ENCODE data around the gene SUPT3H. TPM values are rescaled to one million over a fixed set of nuclear protein-coding genes. Genes with fewer than 3 reads are reported as not detected.

Gene SUPT3H
- total and polyA plus RNA-seq, 2 donors from 2014 or later, result 10.1 to 12.5 TPM

DNA sequence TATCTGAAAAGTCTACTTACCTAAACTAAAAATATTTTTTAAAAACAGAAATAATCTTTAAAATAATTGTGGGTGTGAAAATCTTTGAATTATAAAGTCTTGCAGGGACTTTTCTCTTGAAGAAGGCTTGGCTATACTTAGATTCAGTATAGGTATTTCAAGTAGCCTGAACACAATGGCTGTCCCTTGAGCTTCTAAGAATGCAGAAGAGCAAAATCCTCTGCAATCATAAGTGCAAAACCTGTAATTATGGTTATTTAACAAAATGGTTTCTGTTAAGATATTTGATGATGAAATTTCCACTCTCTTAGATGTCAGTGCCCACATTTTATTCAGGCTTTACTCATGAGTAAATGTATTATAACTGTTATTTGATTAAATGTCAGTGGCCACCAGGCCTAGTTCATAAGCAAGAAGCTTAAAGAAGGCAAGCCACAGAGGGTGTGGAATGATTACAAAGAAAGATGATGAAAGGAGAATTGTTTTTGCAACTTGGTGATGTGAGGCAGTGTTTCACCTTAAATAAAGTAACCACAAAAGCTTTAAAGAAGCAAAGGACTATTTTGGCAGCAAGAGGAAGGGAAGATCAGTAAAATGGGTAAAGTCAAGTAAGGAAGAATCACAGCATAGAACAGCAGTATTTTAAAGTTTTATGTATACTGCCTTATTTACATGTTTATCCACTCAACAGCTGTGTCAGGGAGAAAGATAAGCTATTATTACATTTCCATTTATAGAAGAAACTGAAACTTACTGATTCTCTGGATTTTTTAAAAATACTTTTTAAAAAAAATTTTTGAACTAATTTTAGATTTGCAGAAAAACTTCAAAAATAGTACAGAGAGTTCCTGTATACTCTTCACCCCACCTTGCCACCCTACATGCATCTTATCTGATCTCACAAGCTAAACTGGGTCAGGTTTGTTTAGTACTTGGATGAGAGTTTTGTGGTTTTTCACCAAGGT is 400.8 kb downstream of the SUPT3H start:
- Histone ChIP-seq H3K4me1 (ENCODE audit: control insufficient read depth in 2 of 3, insufficient read depth in 2 of 3, low read depth in 1 of 3, low read length in 3 of 3) (no peaks in the 10 kb centered on the region), H3K27me3 (ENCODE audit: control insufficient read depth, insufficient read depth, low read length) (no peaks in the 10 kb centered on the region), H3K9ac (ENCODE audit: low read length in 3 of 3) (no peak overlapping the region), H3K4me3 (ENCODE audit: low read length in 3 of 3) (no peak overlapping the region), H3K27ac (ENCODE audit: low read depth in 2 of 2, low read length in 2 of 2) (no peak overlapping the region), H3K36me3 (ENCODE audit: control insufficient read depth in 2 of 3, insufficient read depth in 3 of 3, low read length in 3 of 3) (no peaks in the 10 kb centered on the region), H3K9me3 (ENCODE audit: control insufficient read depth in 2 of 3, insufficient read depth in 1 of 3, low read length in 3 of 3) (peaks cover 0 to 8% (median 0%) of the 10 kb centered on the region in 3 donors)
- FAIRE-seq (no peak), DNase-seq (no peak)
- intact Hi-C loops (cut with DNase I), result no loop called here
- TF ChIP-seq CTCF (IDR thresholded peaks at IDR 0.05; ENCODE audit: borderline replicate concordance, extremely low read depth, insufficient read depth), result no peak

GRCh38 chr6:44974511-44974910 is 403.2 kb downstream of the SUPT3H start:
- no peaks in the 10 kb centered on the region for H3K36me3 ChIP-seq (ENCODE audit: control insufficient read depth in 2 of 3, insufficient read depth in 3 of 3, low read length in 3 of 3)
- TF ChIP-seq CTCF (IDR thresholded peaks at IDR 0.05; ENCODE audit: borderline replicate concordance, extremely low read depth, insufficient read depth), result no peak
- no peak overlapping the region for H3K27ac ChIP-seq (ENCODE audit: low read depth in 2 of 2, low read length in 2 of 2)
- FAIRE-seq (no peak), DNase-seq (no peak)
- intact Hi-C loops (cut with DNase I), result no loop called here
- H3K27me3 ChIP-seq (ENCODE audit: control insufficient read depth, insufficient read depth, low read length), result no peaks in the 10 kb centered on the region
- no peak overlapping the region for H3K4me3 ChIP-seq (ENCODE audit: low read length in 3 of 3)
- no peaks in the 10 kb centered on the region for H3K4me1 ChIP-seq (ENCODE audit: control insufficient read depth in 2 of 3, insufficient read depth in 2 of 3, low read depth in 1 of 3, low read length in 3 of 3)
- H3K9me3 ChIP-seq (ENCODE audit: control insufficient read depth in 2 of 3, insufficient read depth in 1 of 3, low read length in 3 of 3), result peaks cover 0 to 8% (median 0%) of the 10 kb centered on the region in 3 donors
- no peak overlapping the region for H3K9ac ChIP-seq (ENCODE audit: low read length in 3 of 3)

- H3K9ac ChIP-seq (ENCODE audit: low read length in 3 of 3), result no peak overlapping the region
- H3K9me3 ChIP-seq (ENCODE audit: control insufficient read depth in 2 of 3, insufficient read depth in 1 of 3, low read length in 3 of 3), result peaks cover 0 to 8% (median 0%) of the 10 kb centered on the region in 3 donors
- intact Hi-C loops (cut with DNase I), result no loop called here
- no peak for FAIRE-seq
- DNase-seq, result no peak
- H3K4me3 ChIP-seq (ENCODE audit: low read length in 3 of 3), result no peak overlapping the region
- H3K4me1 ChIP-seq (ENCODE audit: control insufficient read depth in 2 of 3, insufficient read depth in 2 of 3, low read depth in 1 of 3, low read length in 3 of 3), result no peaks in the 10 kb centered on the region
- TF ChIP-seq CTCF (IDR thresholded peaks at IDR 0.05; ENCODE audit: borderline replicate concordance, extremely low read depth, insufficient read depth), result no peak
- H3K27ac ChIP-seq (ENCODE audit: low read depth in 2 of 2, low read length in 2 of 2), result no peak overlapping the region
- no peaks in the 10 kb centered on the region for H3K27me3 ChIP-seq (ENCODE audit: control insufficient read depth, insufficient read depth, low read length)
- H3K36me3 ChIP-seq (ENCODE audit: control insufficient read depth in 2 of 3, insufficient read depth in 3 of 3, low read length in 3 of 3), result no peaks in the 10 kb centered on the region
Observed at GRCh38 chr6:44972709-44973108, 405.0 kb downstream of the SUPT3H start.
